Neural progenitor cell (in vitro differentiated cells): ENCODE measurements around the gene OR2A25.

Source experiments
- CTCF ChIP-seq: fragments of 200-600 bp; sonication (generic); IDR thresholded peaks from 2 replicates; pipeline ENCODE4 v1.5.1; 2017; ENCODE audit warnings: antibody characterized with exemption, mild to moderate bottlenecking
- EZH2 ChIP-seq: fragments of 200-600 bp; sonication (generic); IDR thresholded peaks from 2 replicates; pipeline ENCODE4 v1.6.1; 2017; ENCODE audit warnings: antibody characterized with exemption, mild to moderate bottlenecking, moderate library complexity

DNA sequence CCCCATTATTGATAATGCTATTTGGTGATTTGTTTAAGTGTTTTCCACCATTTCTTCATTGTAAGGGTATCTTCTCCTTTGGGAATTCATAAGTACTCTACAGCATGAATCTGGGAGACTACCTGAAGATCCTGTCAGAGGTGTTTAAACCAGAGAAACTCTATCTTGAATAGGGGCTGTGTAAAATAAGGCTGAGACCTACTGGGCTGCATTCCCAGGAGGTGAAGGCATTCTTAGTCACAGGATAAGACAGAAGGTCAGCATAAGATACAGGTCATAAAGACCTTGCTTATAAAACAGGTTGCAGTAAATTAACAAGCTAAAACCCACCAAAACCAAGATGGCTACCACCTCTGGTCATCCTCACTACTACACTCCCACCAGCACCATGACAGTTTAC, 34.2 kb upstream of the OR2A25 start:
- TF ChIP-seq CTCF (no peak), EZH2 (no peak)
